DOHH2 (cell line): ENCODE data around the gene OAT.
A peak's percentile ranks its signal among the peaks of the same experiment; 100 is the strongest.

Experiments used
- H3F3A ChIP-seq: fragments of 200-600 bp; sonication (generic), shearing (Covaris generic); 2 replicates; pipeline ENCODE4 v1.6.0; 2016; ENCODE audit warnings: antibody characterized with exemption, mild to moderate bottlenecking; ENCODE audit not compliant: control insufficient read depth, insufficient read depth
- H3K27ac ChIP-seq: fragments of 200-600 bp; sonication (generic); 2 replicates; pipeline ENCODE4 v1.5.1; 2014; ENCODE audit warnings: low read depth, mild to moderate bottlenecking, low read length, moderate library complexity
- H3K27me3 ChIP-seq: fragments of 200-600 bp; sonication (generic); 2 replicates; pipeline ENCODE4 v1.6.1; 2014; ENCODE audit warnings: mild to moderate bottlenecking, low read length, mixed read lengths; ENCODE audit not compliant: control insufficient read depth
- H3K36me3 ChIP-seq: fragments of 200-600 bp; sonication (generic); 2 replicates; pipeline ENCODE4 v1.6.1; 2014; ENCODE audit warnings: mild to moderate bottlenecking, low read length, moderate library complexity, mixed read lengths; ENCODE audit not compliant: control insufficient read depth
- H3K4me1 ChIP-seq: fragments of 200-600 bp; sonication (generic); 2 replicates; pipeline ENCODE4 v1.6.1; 2014; ENCODE audit warnings: mild to moderate bottlenecking, low read length, mixed read lengths; ENCODE audit not compliant: control insufficient read depth
- H3K4me2 ChIP-seq: fragments of 200-600 bp; sonication (generic); 2 replicates; pipeline ENCODE4 v1.6.0; 2014; ENCODE audit warnings: mild to moderate bottlenecking, low read length, moderate library complexity
- H3K4me3 ChIP-seq: fragments of 200-600 bp; sonication (generic); 2 replicates; pipeline ENCODE4 v1.5.1; 2014; ENCODE audit warnings: mild to moderate bottlenecking, low read length, mixed read lengths
- H3K79me2 ChIP-seq: fragments of 200-600 bp; sonication (generic); 2 replicates; pipeline ENCODE4 v1.6.1; 2014; ENCODE audit warnings: mild to moderate bottlenecking, low read length, mixed read lengths; ENCODE audit not compliant: control insufficient read depth
- H3K9me2 ChIP-seq: fragments of 200-600 bp; sonication (generic); replicated peaks from 2 replicates; pipeline ENCODE4 v1.6.1; 2014; ENCODE audit warnings: mild to moderate bottlenecking, low read length, mixed read lengths; ENCODE audit not compliant: control insufficient read depth
- H3K9me3 ChIP-seq: fragments of 200-600 bp; sonication (generic); 2 replicates; pipeline ENCODE4 v1.6.1; 2014; ENCODE audit warnings: antibody characterized with exemption, low read length, mixed read lengths; ENCODE audit not compliant: control insufficient read depth, insufficient read depth
- H4K20me1 ChIP-seq: fragments of 200-600 bp; sonication (generic); 2 replicates; pipeline ENCODE4 v1.6.0; 2014; ENCODE audit warnings: low read depth, mild to moderate bottlenecking, antibody characterized with exemption, low read length, moderate library complexity; ENCODE audit not compliant: control insufficient read depth, insufficient read depth
- CTCF ChIP-seq: fragments of 200-600 bp; sonication (generic); IDR thresholded peaks from one replicate; pipeline ENCODE4 v1.5.1; 2014; ENCODE audit warnings: antibody characterized with exemption, mild to moderate bottlenecking, low read depth, low read length; ENCODE audit not compliant: poor library complexity, severe bottlenecking
- EZH2phosphoT487 ChIP-seq: fragments of 200-600 bp; sonication (generic); IDR thresholded peaks from 2 replicates; pipeline ENCODE4 v1.6.1; 2017; ENCODE audit warnings: borderline replicate concordance, mild to moderate bottlenecking, antibody characterized with exemption, low read length, moderate library complexity, mixed read lengths

OAT gene

GRCh38 chr10:124423813-124424212, 5.1 kb upstream of the OAT start:
- Histone ChIP-seq H3K9me3 (no peaks in the 10 kb centered on the region), H3K27ac (no peak overlapping the region), H3K4me3 (no peak overlapping the region), H3K4me1 (peaks cover 5% of the 10 kb centered on the region), H3K79me2 (no peaks in the 10 kb centered on the region), H4K20me1 (no peaks in the 10 kb centered on the region), H3K27me3 (peaks cover 36% of the 10 kb centered on the region), H3F3A (no peaks in the 10 kb centered on the region), H3K4me2 (no peak overlapping the region), H3K36me3 (no peaks in the 10 kb centered on the region), H3K9me2 (no peaks in the 10 kb centered on the region)
- no peak for TF ChIP-seq CTCF
- TF ChIP-seq EZH2phosphoT487: no peak

GRCh38 chr10:124422742-124423141, 4.0 kb upstream of the OAT start:
- Histone ChIP-seq H3K79me2 (peaks cover 5% of the 10 kb centered on the region), H3K4me1 (peaks cover 7% of the 10 kb centered on the region), H3K36me3 (no peaks in the 10 kb centered on the region), H3F3A (no peaks in the 10 kb centered on the region), H3K27ac (no peak overlapping the region), H3K9me2 (no peaks in the 10 kb centered on the region), H3K4me3 (no peak overlapping the region), H4K20me1 (no peaks in the 10 kb centered on the region), H3K27me3 (peaks cover 31% of the 10 kb centered on the region), H3K4me2 (no peak overlapping the region), H3K9me3 (no peaks in the 10 kb centered on the region)
- TF ChIP-seq EZH2phosphoT487: no peak
- TF ChIP-seq CTCF: no peak

- Histone ChIP-seq H3K4me3 (no peak overlapping the region), H3K27me3 (peaks cover 31% of the 10 kb centered on the region), H3K27ac (no peak overlapping the region), H3K79me2 (peaks cover 22% of the 10 kb centered on the region), H3F3A (no peaks in the 10 kb centered on the region; the same call in 1 of the 2 replicates), H4K20me1 (no peaks in the 10 kb centered on the region), H3K9me2 (no peaks in the 10 kb centered on the region), H3K4me1 (peaks cover 11% of the 10 kb centered on the region), H3K4me2 (no peak overlapping the region), H3K9me3 (no peaks in the 10 kb centered on the region), H3K36me3 (no peaks in the 10 kb centered on the region)
- TF ChIP-seq EZH2phosphoT487 (no peak), CTCF (no peak)
Measured at GRCh38 chr10:124420254-124420653, 1.5 kb upstream of the OAT start.

- TF ChIP-seq CTCF: no peak
- TF ChIP-seq EZH2phosphoT487: no peak
Measured at GRCh38 chr10:124419635-124420034, 912 bp upstream of the OAT start.

More at GRCh38 chr10:124419635-124420034, 912 bp upstream of the OAT start:
- no peaks in the 10 kb centered on the region; the same call in 1 of the 2 replicates for H3F3A ChIP-seq
- H3K36me3 ChIP-seq: no peaks in the 10 kb centered on the region
- no peak overlapping the region for H3K4me3 ChIP-seq
- peaks cover 31% of the 10 kb centered on the region for H3K27me3 ChIP-seq
- H3K9me3 ChIP-seq: no peaks in the 10 kb centered on the region
- peaks cover 11% of the 10 kb centered on the region for H3K4me1 ChIP-seq
- no peaks in the 10 kb centered on the region for H3K9me2 ChIP-seq
- H3K27ac ChIP-seq: no peak overlapping the region
- peak overlapping the region; percentile 65 for H3K4me2 ChIP-seq
- H3K79me2 ChIP-seq: peaks cover 23% of the 10 kb centered on the region
- H4K20me1 ChIP-seq: no peaks in the 10 kb centered on the region
